HG02938 (cell line): Measurements from ENCODE around the gene SRD5A3.

ENCODE experiments used
- ATAC-seq: cut with Tn5 transposase; IDR thresholded peaks from one replicate; pipeline ENCODE4 v1.9.1; 2021; ENCODE audit warnings: mild to moderate bottlenecking, moderate library complexity; ENCODE audit not compliant: unreplicated experiment

SRD5A3 gene

GRCh38 chr4:55345980-55346850 lies at the start of gene SRD5A3:
Gene SRD5A3 (plus strand): TSS chr4:55346242. CDS start chr4:55346337, 95 bp downstream.
- peak; percentile 93 for ATAC-seq

GRCh38 chr4:55297346-55297745 lies 48.7 kb upstream of the SRD5A3 start:
- no peak for ATAC-seq

GRCh38 chr4:55303760-55304165 lies 42.3 kb upstream of the SRD5A3 start:
- ATAC-seq = no peak

DNA sequence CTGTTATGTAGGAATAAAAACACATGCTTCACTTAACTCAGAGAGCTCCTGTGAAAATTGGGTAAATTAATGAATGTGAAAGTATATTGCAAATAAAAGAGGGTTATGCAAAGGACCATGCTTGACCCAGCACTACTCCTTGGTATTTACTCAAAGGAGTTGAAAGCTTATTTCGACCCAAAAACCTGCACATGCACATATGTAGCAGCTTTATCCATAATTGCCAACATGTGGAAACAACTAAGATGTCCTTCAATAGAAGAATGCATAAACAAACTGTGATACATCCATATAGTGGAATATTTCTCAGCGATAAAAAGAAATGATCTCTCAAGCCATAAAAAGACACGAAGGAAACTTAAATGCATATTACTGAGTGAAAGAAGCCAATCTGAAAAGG lies 41.7 kb upstream of the SRD5A3 start:
- no peak for ATAC-seq

DNA sequence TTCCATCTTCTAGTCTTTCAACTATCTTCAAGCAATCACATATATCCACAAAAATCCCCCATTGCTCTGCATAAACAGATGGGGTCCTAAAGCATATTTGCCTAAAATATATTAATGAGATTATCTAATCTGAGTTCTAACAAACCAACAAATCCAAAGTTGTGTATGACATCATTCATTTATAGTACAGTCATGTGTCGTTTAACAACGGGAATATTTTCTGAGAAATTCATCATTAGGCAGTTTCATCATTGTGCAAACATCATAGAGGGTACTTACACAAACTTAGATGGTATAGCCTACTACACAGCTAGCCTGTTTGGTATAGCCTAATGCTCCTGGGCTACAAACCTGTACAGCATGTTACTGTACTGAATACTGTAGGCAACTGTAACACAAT lies 38.0 kb upstream of the SRD5A3 start:
- ATAC-seq = no peak

GRCh38 chr4:55311792-55312488 lies 34.1 kb upstream of the SRD5A3 start:
- no peak for ATAC-seq

GRCh38 chr4:55312489-55313101 lies 33.4 kb upstream of the SRD5A3 start:
- ATAC-seq = peak; percentile 86

DNA sequence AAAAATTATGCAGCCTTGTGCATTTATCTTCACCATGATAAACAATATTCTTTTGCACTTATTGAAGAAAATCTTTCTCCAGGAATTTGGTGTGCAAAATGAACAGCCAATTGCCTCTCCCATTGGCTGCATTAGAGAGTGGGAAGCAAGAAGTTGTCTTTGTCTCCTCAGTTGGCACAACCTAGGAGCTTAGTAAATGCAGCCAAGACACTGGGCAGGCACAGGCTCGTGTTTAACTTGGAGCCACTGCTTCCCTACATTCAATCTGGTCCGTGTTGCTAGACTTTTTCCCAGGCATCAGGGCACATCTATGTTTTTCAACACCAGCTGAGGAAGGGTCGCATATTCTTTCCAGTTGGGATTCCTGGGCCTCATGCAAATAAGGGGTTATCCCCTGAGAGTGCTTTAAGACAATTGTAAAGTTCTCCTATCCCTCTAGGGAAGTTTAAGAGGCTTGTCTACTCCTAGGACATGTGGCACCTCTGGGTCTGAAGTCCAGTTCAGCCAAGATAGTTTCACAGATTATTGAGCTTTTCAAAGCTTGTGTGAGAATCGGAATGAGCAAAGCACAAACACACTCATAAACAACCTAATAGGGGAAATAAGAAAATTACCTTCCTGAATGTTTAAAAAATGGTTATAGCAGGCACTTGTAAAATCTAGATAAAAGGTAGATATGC lies 31.8 kb upstream of the SRD5A3 start:
- ATAC-seq = no peak

- ATAC-seq = no peak
These were observed 27.6 kb upstream of the SRD5A3 start for GRCh38 chr4:55318175-55319129.

- no peak for ATAC-seq
These were observed 24.3 kb upstream of the SRD5A3 start for GRCh38 chr4:55321707-55322264.

DNA sequence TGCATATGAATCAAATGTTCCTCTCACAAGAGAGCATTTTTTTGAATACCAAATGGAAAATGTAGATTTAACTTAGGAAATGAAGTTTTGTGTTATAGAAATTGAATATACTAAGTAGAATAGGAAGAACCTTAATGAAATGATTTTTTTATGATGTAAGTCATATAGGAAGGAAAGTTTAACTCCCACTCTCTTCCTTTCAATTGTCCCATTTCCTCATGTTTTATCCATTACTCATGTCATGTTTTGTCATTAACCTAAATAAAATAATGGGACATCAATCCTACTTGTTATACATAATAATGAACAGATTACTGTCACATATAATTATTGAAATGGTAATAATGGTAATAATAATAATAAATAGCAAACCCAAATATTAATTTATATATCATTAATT lies 22.7 kb upstream of the SRD5A3 start:
- no peak for ATAC-seq

DNA sequence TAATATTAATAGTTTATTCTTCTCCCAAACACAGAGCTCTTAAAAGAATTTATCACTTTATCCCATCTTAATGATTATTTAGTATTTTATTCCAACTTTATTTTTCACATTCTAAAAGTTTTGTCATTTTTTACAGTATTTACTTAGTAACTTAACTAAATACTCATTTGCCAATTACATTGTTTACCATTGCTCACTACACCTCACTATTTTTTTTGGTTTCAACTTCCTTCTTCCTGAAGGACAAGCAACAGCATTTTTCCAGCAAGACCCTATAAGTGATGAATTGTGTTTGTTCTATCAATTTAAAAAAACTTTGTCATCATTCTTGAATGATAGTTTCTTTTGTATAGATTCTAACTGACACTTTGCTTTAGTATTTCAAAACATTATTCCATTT lies 19.4 kb upstream of the SRD5A3 start:
- no peak for ATAC-seq

DNA sequence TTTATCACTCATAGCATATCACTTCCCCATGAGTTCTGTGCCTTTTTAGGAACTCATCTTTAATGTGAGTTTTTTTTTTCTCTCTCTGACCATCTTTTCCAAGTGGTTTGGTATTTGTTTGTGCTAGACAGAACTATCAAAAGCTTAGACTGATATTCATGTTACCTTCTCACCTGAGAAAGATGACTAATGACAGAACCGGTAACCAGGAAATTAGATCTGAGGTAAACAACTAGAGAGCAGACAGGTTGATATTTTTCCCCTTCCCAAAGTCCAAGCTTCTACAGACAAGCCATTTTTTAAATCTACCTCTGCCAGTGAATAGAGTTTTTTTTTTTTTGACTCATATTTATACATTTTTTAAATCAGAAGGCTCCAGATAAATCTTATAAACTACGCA lies 17.0 kb upstream of the SRD5A3 start:
- no peak for ATAC-seq

GRCh38 chr4:55330241-55330640 lies 15.8 kb upstream of the SRD5A3 start:
- ATAC-seq = no peak

DNA sequence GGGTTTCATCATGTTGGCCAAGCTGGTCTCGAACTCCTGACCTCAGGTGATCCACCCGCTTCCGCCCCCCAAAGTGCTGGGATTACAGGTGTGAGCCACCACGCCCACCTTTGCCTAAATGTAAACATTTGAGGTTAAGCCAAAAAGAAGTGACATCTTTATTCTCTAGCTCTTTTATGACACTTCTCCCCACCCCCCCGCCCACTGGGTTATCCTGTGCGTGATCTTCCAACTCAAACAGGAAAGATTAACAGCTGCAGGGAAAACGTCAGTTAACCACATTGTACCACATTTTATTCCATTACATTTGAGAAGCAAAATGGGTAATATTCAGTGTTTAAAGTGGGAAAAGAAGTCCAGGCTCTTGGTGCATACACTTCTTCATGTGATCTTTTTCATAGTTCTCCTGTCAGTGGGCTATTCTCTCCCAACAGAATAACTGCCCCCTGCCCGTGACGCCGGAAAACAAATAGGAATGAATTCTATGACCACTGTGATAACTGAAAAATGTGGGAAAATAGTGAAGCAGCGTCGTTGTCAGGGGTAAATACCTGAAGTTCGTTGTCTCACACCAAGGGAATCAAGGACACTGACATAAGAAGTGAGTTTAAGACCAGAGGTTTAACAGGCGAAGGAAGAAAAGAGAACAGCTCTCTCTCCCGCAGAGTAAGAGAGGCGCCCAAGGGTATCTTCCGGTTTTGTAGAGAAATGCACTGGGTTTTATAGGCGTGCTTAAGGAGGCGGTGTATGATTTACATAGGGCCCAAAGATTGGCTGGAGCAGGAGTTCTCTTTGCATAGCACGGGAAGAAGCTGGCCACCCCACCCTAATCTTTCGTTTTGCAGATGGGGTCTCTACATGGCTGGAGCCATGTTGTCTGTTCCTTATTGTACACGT lies 9.7 kb upstream of the SRD5A3 start:
- no peak for ATAC-seq

DNA sequence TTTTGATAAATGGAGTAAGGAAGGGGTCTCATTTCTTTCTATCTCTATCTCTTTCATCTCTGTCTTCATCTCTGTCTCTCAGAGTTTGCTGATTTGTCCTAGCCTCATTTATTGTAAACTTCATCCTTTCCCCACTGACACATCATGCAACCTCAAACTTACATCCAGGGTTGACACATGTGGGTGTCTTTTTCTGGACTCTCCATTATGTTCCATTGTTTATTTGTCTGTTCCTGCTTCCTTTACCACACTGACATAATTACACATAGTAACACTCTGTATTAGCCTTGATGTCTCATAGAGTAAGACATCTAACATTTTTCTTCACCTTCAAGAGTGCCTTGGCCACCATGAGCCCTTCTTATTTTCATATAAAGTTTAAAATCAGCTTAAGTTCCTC lies 8.1 kb upstream of the SRD5A3 start:
- no peak for ATAC-seq

DNA sequence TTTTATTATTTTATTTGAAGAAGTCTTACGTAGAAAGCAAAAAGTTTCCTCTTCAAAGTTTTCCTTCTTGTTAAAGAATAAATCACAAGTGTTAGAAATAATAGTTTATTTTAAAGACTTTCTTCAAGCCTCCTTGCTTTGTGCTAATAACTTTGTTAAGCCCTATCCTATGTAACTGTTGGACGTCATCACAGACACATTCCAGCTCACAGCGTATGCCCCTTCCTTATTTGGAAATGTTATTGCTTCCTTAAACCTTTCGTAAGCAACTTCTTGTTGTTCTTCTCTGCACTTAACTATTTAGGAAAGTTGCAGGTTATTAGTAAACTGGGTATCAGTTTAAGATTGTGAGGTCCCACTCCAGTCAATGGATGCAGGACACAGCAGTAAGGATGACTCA lies 7.6 kb upstream of the SRD5A3 start:
- no peak for ATAC-seq

GRCh38 chr4:55340266-55340665 lies 5.8 kb upstream of the SRD5A3 start:
- no peak for ATAC-seq

- no peak for ATAC-seq
These were observed 2.2 kb upstream of the SRD5A3 start for GRCh38 chr4:55343887-55344286.
